Right ventricle myocardium superior (tissue), 1 donor: ENCODE results near the gene PDLIM4. TPM values are rescaled to one million over a fixed set of nuclear protein-coding genes. Genes with fewer than 3 reads are reported as not detected.

Source experiments
- ATAC-seq: fragments of 200-7000 bp; cut with Tn5 transposase; one replicate; pipeline ENCODE4 v1.9.1; 2020; ENCODE audit warnings: mild to moderate bottlenecking; ENCODE audit not compliant: poor library complexity
- DNase-seq: peaks from one replicate; pipeline ENCODE4 v3.0.0-alpha.2; 2020
- intact Hi-C: fragments of 100-400 bp; cut with DNase I; formaldehyde crosslinking; loops from one replicate; pipeline ENCODE4 v1.11.2; 2022
- microRNA-seq: library from miRNA; unstranded; fragments of <30 nt; microRNA quantifications from one replicate; pipeline ENCODE4 v1.2.0, GENCODE V29; 2020
- total RNA-seq: library from RNA; stranded (reverse); fragmentation: NEBNext Ultra II Directional; extraction: Animal tissue kit (Norgen Biotek cat#: 25700); gene quantifications from one replicate; pipeline ENCODE4 v1.2.1, GENCODE V29; 2021
- donor health status: DM: no; HTN: yes; CAD: no; lungs with severe emphysema.

PDLIM4 gene
- total RNA-seq, 1 donor from 2014 or later, result 5.2 TPM

DNA sequence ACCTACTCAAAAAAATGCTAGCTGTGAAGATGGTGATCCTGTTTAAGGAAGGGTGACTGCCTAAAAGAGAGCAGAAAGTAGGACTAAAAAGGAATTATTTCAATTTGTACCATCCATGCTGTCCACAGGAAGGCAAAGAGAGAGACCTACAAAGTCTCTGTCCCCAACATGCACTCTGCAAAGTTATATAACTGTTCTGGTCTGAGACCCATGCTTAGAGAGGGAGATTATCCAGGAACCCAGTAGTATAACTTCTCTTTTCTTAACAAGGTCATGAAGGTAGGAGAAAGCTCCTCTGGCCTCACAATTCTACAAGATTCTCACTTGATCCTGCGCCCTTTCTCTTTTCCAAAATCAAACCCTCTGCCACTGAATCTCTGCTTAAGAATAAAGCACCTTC lies 62.5 kb downstream of the PDLIM4 start:
- ATAC-seq (peak; percentile 68), DNase-seq (no peak)
- intact Hi-C loops, result no loop called here

DNA sequence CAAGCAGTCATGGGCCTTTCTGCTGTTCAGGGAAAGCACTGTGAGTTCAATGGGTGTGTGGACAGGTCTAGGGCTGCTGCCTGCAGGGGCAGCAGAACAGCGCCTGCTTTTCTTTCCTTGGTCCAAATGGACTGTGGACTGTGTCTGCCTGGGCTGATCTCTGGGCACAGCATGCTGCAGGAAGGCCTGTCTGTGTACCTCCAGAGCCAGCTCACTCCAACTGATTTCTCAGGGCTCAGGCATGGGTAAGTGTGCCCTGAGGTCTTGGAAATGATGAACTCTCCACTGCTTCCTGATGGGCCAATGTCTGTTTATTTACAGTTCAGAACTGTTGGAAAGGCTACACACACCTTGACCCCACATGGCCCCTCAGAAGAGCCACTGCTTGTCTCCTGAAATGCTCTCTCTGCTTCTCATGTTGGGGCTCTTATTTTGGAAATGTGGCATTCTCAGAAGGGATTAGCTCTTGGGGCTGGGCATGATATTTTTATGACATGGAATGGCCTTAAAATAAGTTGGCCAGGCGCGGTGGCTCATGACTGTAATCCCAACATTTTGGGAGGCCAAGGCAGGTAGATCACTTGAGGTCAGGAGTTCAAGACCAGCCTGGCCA lies 63.7 kb downstream of the PDLIM4 start:
- ATAC-seq, result peak; percentile 14

DNA sequence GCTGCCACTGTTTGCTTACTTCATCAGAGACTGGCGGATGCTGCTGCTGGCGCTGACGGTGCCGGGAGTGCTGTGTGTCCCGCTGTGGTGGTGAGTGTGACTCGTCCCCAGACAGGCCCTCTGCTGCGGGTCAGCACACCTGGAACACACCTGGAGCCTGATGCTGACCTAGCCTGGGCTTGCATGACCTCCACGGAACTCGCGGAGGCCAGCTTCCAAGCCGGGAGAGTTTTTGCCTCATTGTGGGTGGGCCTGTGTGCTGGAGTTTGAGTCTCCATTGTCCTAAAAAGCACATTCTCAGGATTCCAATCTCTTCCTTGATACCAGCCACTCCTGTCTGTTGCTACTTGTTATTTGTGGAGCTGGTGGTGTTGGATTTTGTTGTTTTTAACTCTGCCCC lies 64.8 kb downstream of the PDLIM4 start:
- DNase-seq (no peak), ATAC-seq (no peak)
- intact Hi-C loops, result no loop called here

More for the DNA sequence above, 63.7 kb downstream of the PDLIM4 start:
- intact Hi-C loops, result no loop called here
- DNase-seq, result no peak

Small RNA genes within 50 kb of the gene (microRNA-seq; reads per million reads assigned to microRNA genes)
- not detected for gene MIR6830

Other genes with a start within 250 kb of the PDLIM4 start
- gene ACSL6, start 246.0 kb upstream of the PDLIM4 start, total RNA-seq, result 3.0 TPM
- gene IL3, start 197.0 kb upstream of the PDLIM4 start, total RNA-seq, result not detected
- gene CSF2, start 183.9 kb upstream of the PDLIM4 start, total RNA-seq, result not detected
- gene P4HA2, start 29.8 kb upstream of the PDLIM4 start, total RNA-seq, result 77.2 TPM
- 1.6 TPM for gene SLC22A4, start 36.7 kb downstream of the PDLIM4 start, total RNA-seq
- 22.7 TPM for gene SLC22A5, start 112.0 kb downstream of the PDLIM4 start, total RNA-seq
- gene IRF1, start 233.1 kb downstream of the PDLIM4 start, total RNA-seq, result 12.5 TPM